H1 (cell line): ENCODE measurements around the gene SH3RF3. TPM values are rescaled to one million over a fixed set of nuclear protein-coding genes. Genes with fewer than 3 reads are reported as not detected.

Experiments used
- CTCF ChIA-PET: fragments of 300-600 bp; sonication (Branson Sonifier 250); formaldehyde crosslinking; loops from one replicate; lab custom pipeline; 2021; ENCODE audit not compliant: partially characterized antibody; lab: Charles Lee
- POLR2A ChIA-PET: fragments of 300-600 bp; sonication (Branson Sonifier 250); formaldehyde crosslinking; loops from one replicate; lab custom pipeline; 2021; ENCODE audit warnings: inconsistent platforms; ENCODE audit not compliant: partially characterized antibody; lab: Charles Lee
- DNase-seq, 2 experiments: peaks; one replicate each; pipeline versions ENCODE4 v3.0.0 to v3.0.0-alpha.2; 2010 to 2022; ENCODE audit warnings: low spot score in 2 of 2, low read depth in 1 of 2, mixed read lengths in 1 of 2
- FAIRE-seq: peaks from 2 replicates; lab custom pipeline; 2011; peaks lifted over from hg19 to GRCh38; lab: Jason Lieb, UNC
- H2AFZ ChIP-seq: 2 replicates; pipeline ENCODE4 v1.8.1; 2012; ENCODE audit warnings: low read length, inconsistent platforms
- H2AK5ac ChIP-seq: 2 replicates; pipeline ENCODE4 v1.6.1; 2013; ENCODE audit warnings: low read depth, low read length
- H2BK120ac ChIP-seq: replicated peaks from 2 replicates; pipeline ENCODE3; 2013; ENCODE audit warnings: low read depth, low read length, inconsistent platforms
- H2BK12ac ChIP-seq: 2 replicates; pipeline ENCODE4 v1.6.1; 2013; ENCODE audit warnings: low read depth, low read length
- H2BK15ac ChIP-seq: 2 replicates; pipeline ENCODE4 v1.6.1; 2013; ENCODE audit warnings: low read length
- H2BK20ac ChIP-seq: 2 replicates; pipeline ENCODE4 v1.6.1; 2013; ENCODE audit warnings: low read length
- H2BK5ac ChIP-seq: 2 replicates; pipeline ENCODE4 v1.6.1; 2013; ENCODE audit warnings: low read depth, low read length
- H3K14ac ChIP-seq: 2 replicates; pipeline ENCODE4 v1.6.1; 2013; ENCODE audit warnings: inconsistent platforms; ENCODE audit not compliant: insufficient read length
- H3K18ac ChIP-seq: 2 replicates; pipeline ENCODE4 v1.6.1; 2013; ENCODE audit warnings: low read length; ENCODE audit errors: extremely low read depth
- H3K23ac ChIP-seq: 2 replicates; pipeline ENCODE4 v1.6.1; 2013; ENCODE audit warnings: inconsistent platforms; ENCODE audit not compliant: insufficient read length
- H3K23me2 ChIP-seq: 2 replicates; pipeline ENCODE4 v1.6.1; 2013; ENCODE audit warnings: low read depth, low read length
- H3K27ac ChIP-seq: 2 replicates; pipeline ENCODE4 v1.6.1; 2011; ENCODE audit warnings: low read depth, low read length, inconsistent platforms
- H3K27me3 ChIP-seq, 4 experiments: replicated peaks in 1 of 4; 1 replicate in 1 of 4; 2 replicates in 3 of 4; pipeline versions ENCODE4 v1.6.1 to v1.8.1; 2011 to 2013; ENCODE audit warnings: low read length in 3 of 4, mild to moderate bottlenecking in 3 of 4, inconsistent platforms in 2 of 4, mixed read lengths in 2 of 4, moderate library complexity in 1 of 4; ENCODE audit not compliant: control insufficient read depth in 3 of 4, insufficient read depth in 3 of 4; ENCODE audit errors: extremely low read depth in 1 of 4
- H3K36me3 ChIP-seq, 4 experiments: 2 replicates each; pipeline versions ENCODE4 v1.6.1 to v1.8.1; 2011 to 2013; ENCODE audit warnings: mild to moderate bottlenecking in 4 of 4, low read length in 3 of 4, moderate library complexity in 2 of 4, control low read depth in 1 of 4, inconsistent platforms in 1 of 4; ENCODE audit not compliant: insufficient read depth in 4 of 4, control insufficient read depth in 2 of 4
- H3K4ac ChIP-seq: replicated peaks from 2 replicates; pipeline ENCODE3; 2013; ENCODE audit warnings: low read length, low read depth, mixed read lengths, inconsistent platforms; ENCODE audit not compliant: insufficient read length
- H3K4me1 ChIP-seq, 4 experiments: replicated peaks in 1 of 4; 1 replicate in 1 of 4; 2 replicates in 3 of 4; pipeline versions ENCODE4 v1.6.1 to v1.8.1; 2011 to 2013; ENCODE audit warnings: low read length in 3 of 4, inconsistent platforms in 2 of 4, mixed read lengths in 1 of 4; ENCODE audit not compliant: insufficient read depth in 4 of 4, control insufficient read depth in 3 of 4
- H3K4me2 ChIP-seq, 2 experiments: 2 replicates each; pipeline versions ENCODE4 v1.6.1 to v1.8.1; 2011 to 2013; ENCODE audit warnings: low read depth in 2 of 2, low read length in 2 of 2, control low read depth in 1 of 2, inconsistent platforms in 1 of 2, mild to moderate bottlenecking in 1 of 2; ENCODE audit not compliant: insufficient read depth in 1 of 2
- H3K4me3 ChIP-seq, 4 experiments: fragments of 200-600, 300-600 bp in 1 of 4; sonication (generic), shearing (Covaris generic), sonication (Bioruptor Twin) in 1 of 4; 2 replicates each; pipeline versions ENCODE4 v1.5.1 to v1.8.1; 2011 to 2016; ENCODE audit warnings: low read length in 4 of 4, low read depth in 3 of 4, control low read depth in 2 of 4, inconsistent platforms in 2 of 4, mild to moderate bottlenecking in 2 of 4, mixed read lengths in 1 of 4, moderate library complexity in 1 of 4; ENCODE audit not compliant: insufficient read depth in 2 of 4; ENCODE audit errors: extremely low read depth in 1 of 4
- H3K56ac ChIP-seq: replicated peaks from 2 replicates; pipeline ENCODE3; 2013; ENCODE audit warnings: low read depth, mild to moderate bottlenecking, mixed read lengths, low read length, inconsistent platforms; ENCODE audit not compliant: insufficient read length
- H3K79me1 ChIP-seq: 2 replicates; pipeline ENCODE4 v1.6.1; 2013; ENCODE audit warnings: low read depth, low read length, control low read depth
- H3K79me2 ChIP-seq, 2 experiments: 2 replicates each; pipeline versions ENCODE4 v1.6.1 to v1.8.1; 2012 to 2013; ENCODE audit warnings: low read length in 2 of 2, mild to moderate bottlenecking in 2 of 2, inconsistent platforms in 1 of 2; ENCODE audit not compliant: insufficient read depth in 2 of 2, control insufficient read depth in 1 of 2
- H3K9ac ChIP-seq, 4 experiments: replicated peaks in 1 of 4; 1 replicate in 1 of 4; 2 replicates in 3 of 4; pipeline versions ENCODE4 v1.6.1 to v1.8.1; 2011 to 2013; ENCODE audit warnings: low read depth in 3 of 4, low read length in 3 of 4, control low read depth in 2 of 4, mild to moderate bottlenecking in 2 of 4, moderate library complexity in 2 of 4, inconsistent platforms in 1 of 4; ENCODE audit errors: extremely low read depth in 1 of 4
- H3K9me3 ChIP-seq, 2 experiments: 2 replicates each; pipeline versions ENCODE4 v1.6.1 to v1.8.1; 2012 to 2013; ENCODE audit warnings: mild to moderate bottlenecking in 2 of 2, moderate library complexity in 2 of 2, control low read depth in 1 of 2, inconsistent platforms in 1 of 2, low read depth in 1 of 2, low read length in 1 of 2, mixed read lengths in 1 of 2; ENCODE audit not compliant: insufficient read depth in 2 of 2
- H4K20me1 ChIP-seq, 2 experiments: replicated peaks in 1 of 2; 2 replicates each; pipeline versions ENCODE3 to v1.8.1; 2011 to 2013; ENCODE audit warnings: inconsistent platforms in 2 of 2, low read length in 2 of 2, mild to moderate bottlenecking in 1 of 2; ENCODE audit not compliant: insufficient read depth in 2 of 2, control insufficient read depth in 1 of 2
- H4K5ac ChIP-seq: 2 replicates; pipeline ENCODE4 v1.6.1; 2013; ENCODE audit warnings: low read length, low read depth, mixed read lengths, inconsistent platforms; ENCODE audit not compliant: insufficient read length
- H4K8ac ChIP-seq: 2 replicates; pipeline ENCODE4 v1.8.0; 2013; ENCODE audit warnings: mild to moderate bottlenecking, moderate library complexity, low read length, inconsistent platforms; ENCODE audit not compliant: insufficient read depth; ENCODE audit errors: extremely low read depth
- H4K91ac ChIP-seq: replicated peaks from 2 replicates; pipeline ENCODE3; 2013; ENCODE audit warnings: low read length, mixed read lengths, inconsistent platforms; ENCODE audit not compliant: insufficient read length
- CEBPB ChIP-seq: IDR thresholded peaks from 2 replicates; pipeline ENCODE4 v1.6.1; 2012; ENCODE audit warnings: low read depth, low read length
- CREB1 ChIP-seq: IDR thresholded peaks from 2 replicates; pipeline ENCODE4 v1.6.1; 2012; ENCODE audit warnings: inconsistent platforms
- FOSL1 ChIP-seq: IDR thresholded peaks from 2 replicates; pipeline ENCODE4 v1.6.1; 2011; ENCODE audit warnings: mild to moderate bottlenecking, low read depth, low read length, moderate library complexity; ENCODE audit not compliant: insufficient read depth
- JUND ChIP-seq: IDR thresholded peaks from 2 replicates; pipeline ENCODE4 v1.6.1; 2011; ENCODE audit warnings: mild to moderate bottlenecking, improper control_type of control experiment, low read length
- MAFK ChIP-seq: IDR thresholded peaks from 2 replicates; pipeline ENCODE4 v1.6.1; 2012; ENCODE audit warnings: low read depth, mild to moderate bottlenecking, improper control_type of control experiment, low read length
- NANOG ChIP-seq: IDR thresholded peaks from 2 replicates; pipeline ENCODE4 v1.6.1; 2011; ENCODE audit warnings: low read length, low read depth, mild to moderate bottlenecking, inconsistent platforms; ENCODE audit not compliant: insufficient read depth, poor library complexity, severe bottlenecking
- SIN3A ChIP-seq, 2 experiments: IDR thresholded peaks in 1 of 2; conservative IDR thresholded peaks in 1 of 2; 2 replicates each; pipeline ENCODE4 v1.6.1; 2011 to 2012; ENCODE audit warnings: low read length in 2 of 2, improper control_type of control experiment in 1 of 2, low read depth in 1 of 2, mild to moderate bottlenecking in 1 of 2
- SP4 ChIP-seq: IDR thresholded peaks from 2 replicates; pipeline ENCODE4 v1.6.1; 2012; ENCODE audit warnings: low read length, inconsistent platforms
- WGBS, 2 experiments: shearing (Covaris generic) in 1 of 2; methylation state at CpG; one replicate each; pipeline versions ENCODE4 v1.1.6 to v1.1.7; 2013 to 2015; ENCODE audit warnings: low lambda C conversion rate in 2 of 2, mixed read lengths in 2 of 2, inconsistent platforms in 1 of 2, low coverage in 1 of 2, missing lambda C conversion rate in 1 of 2; ENCODE audit not compliant: insufficient replicate concordance in 2 of 2, insufficient coverage in 1 of 2, insufficient read length in 1 of 2; ENCODE audit errors: extremely low coverage in 1 of 2, missing lambda C conversion rate in 1 of 2; 5-methylcytosine and 5-hydroxymethylcytosine counted together
- polyA plus RNA-seq, 7 experiments: library from polyadenylated mRNA; depleted of rRNA in 3 of 7; stranded (reverse) in 5 of 7; unstranded in 2 of 7; fragments of >200 nt in 5 of 7; fragments of 200-250 nt in 2 of 7; gene quantifications; 1 replicate in 5 of 7; 2 replicates in 1 of 7; 4 replicates in 1 of 7; pipeline versions ENCODE4 v1.2.1 to v1.2.3, GENCODE V29; 2011 to 2013; ENCODE audit warnings: missing spikeins in 2 of 7, mixed read lengths in 2 of 7
- total RNA-seq: library from RNA; stranded (reverse); fragmentation: NEBNext Ultra II Directional; extraction: Animal tissue kit (Norgen Biotek cat#: 25700); gene quantifications from 2 replicates; pipeline ENCODE4 v1.2.1, GENCODE V29; 2021

The SH3RF3 gene
- total and polyA plus RNA-seq, 2 of the 8 experiments (the other 6 are each of a cell fraction or from before 2014, with no cell fraction given) = 0.11 to 0.65 TPM

GRCh38 chr2:109386004-109386695, 257.1 kb downstream of the SH3RF3 start:
- ChIA-PET CTCF (interaction anchor here (1.4 to 1.6 kb wide), 2 partner anchors 12 to 22 kb away, joined by 5 to 8 read pairs; no protein-coding TSS in a partner anchor), POLR2A (no interaction called here)
- no peak overlapping the region for H4K5ac ChIP-seq
- no peak overlapping the region for H2BK12ac ChIP-seq
- H4K8ac ChIP-seq = no peak overlapping the region
- no peaks in the 10 kb centered on the region for H3K9me3 ChIP-seq
- no peaks in the 10 kb centered on the region for H3K23me2 ChIP-seq
- H2BK5ac ChIP-seq = no peak overlapping the region
- H3K14ac ChIP-seq = no peak overlapping the region
- 43% methylated on average over 11 of the region's 11 CpGs; no CpG with 5 or more reads in 1 of the 2 experiments for WGBS, 2 experiments
- H2AFZ ChIP-seq = no peak overlapping the region
- no peak overlapping the region for H2BK20ac ChIP-seq
- DNase-seq (no peak), FAIRE-seq (peak; percentile 24)
- no peaks in the 10 kb centered on the region for H3K36me3 ChIP-seq
- H3K4me2 ChIP-seq = peak overlapping the region in 1 of 2 experiments; percentile 26; a peak in 1 of 4 replicates
- peaks cover 2 to 20% (median 10%) of the 10 kb centered on the region in 4 experiments for H3K4me1 ChIP-seq
- no peak overlapping the region for H3K23ac ChIP-seq
- no peak overlapping the region for H2BK120ac ChIP-seq
- H3K9ac ChIP-seq = no peak overlapping the region
- H2AK5ac ChIP-seq = no peak overlapping the region
- no peak overlapping the region for H2BK15ac ChIP-seq
- no peak overlapping the region for H3K4me3 ChIP-seq
- no peak overlapping the region for H3K18ac ChIP-seq
- no peaks in the 10 kb centered on the region for H3K79me1 ChIP-seq
- no peak overlapping the region for H3K27ac ChIP-seq
- H3K4ac ChIP-seq = no peak overlapping the region
- H4K91ac ChIP-seq = no peak overlapping the region
- no peaks in the 10 kb centered on the region; a peak in 1 of 7 replicates for H3K27me3 ChIP-seq
- H3K79me2 ChIP-seq = no peaks in the 10 kb centered on the region
- TF ChIP-seq CEBPB (no peak), JUND (no peak), CREB1 (no peak), NANOG (no peak), MAFK (no peak), SP4 (no peak), FOSL1 (no peak), SIN3A (conservative IDR thresholded peaks at IDR 0.05 in 1 of 2, IDR thresholded peaks at IDR 0.05 in 1 of 2; ENCODE audit: low read depth in 1 of 2, low read length in 2 of 2) (no peak)
- H4K20me1 ChIP-seq = no peaks in the 10 kb centered on the region
- no peak overlapping the region for H3K56ac ChIP-seq
